Suprapubic skin (tissue), 4 donors: ENCODE data around the gene PDE11A. TPM values are rescaled to one million over a fixed set of nuclear protein-coding genes. Genes with fewer than 3 reads are reported as not detected.

ENCODE experiments used
- DNase-seq, 2 donors: peaks; one replicate each; pipeline ENCODE4 v3.0.0-alpha.2; 2019; ENCODE audit warnings: low spot score in 2 of 2
- H3K27ac ChIP-seq: fragments of 200-600 bp; sonication (generic); one replicate; pipeline ENCODE4 v1.5.1; 2019
- H3K27me3 ChIP-seq: fragments of 200-600 bp; sonication (generic); one replicate; pipeline ENCODE4 v1.5.1; 2019
- H3K36me3 ChIP-seq: fragments of 200-600 bp; sonication (generic); one replicate; pipeline ENCODE4 v1.5.1; 2019
- H3K4me1 ChIP-seq: fragments of 200-600 bp; sonication (generic); one replicate; pipeline ENCODE4 v1.5.1; 2019
- H3K4me3 ChIP-seq: fragments of 200-600 bp; sonication (generic); one replicate; pipeline ENCODE4 v1.5.1; 2019; ENCODE audit warnings: mild to moderate bottlenecking
- H3K9me3 ChIP-seq: fragments of 200-600 bp; sonication (generic); one replicate; pipeline ENCODE4 v1.5.1; 2019
- EP300 ChIP-seq: sonication (generic); formaldehyde crosslinking; IDR thresholded peaks from one replicate; pipeline ENCODE4 v1.6.1; 2017; ENCODE audit warnings: antibody characterized with exemption
- POLR2A ChIP-seq, 2 donors: fragments of 450-650 bp; IDR thresholded peaks; one replicate each; pipeline ENCODE4 v1.6.1; 2017; ENCODE audit warnings: antibody characterized with exemption in 2 of 2, mild to moderate bottlenecking in 2 of 2, moderate library complexity in 2 of 2
- POLR2AphosphoS5 ChIP-seq, 3 donors: sonication (generic); formaldehyde crosslinking; IDR thresholded peaks; one replicate each; pipeline ENCODE4 v1.6.1; 2017; ENCODE audit warnings: antibody characterized with exemption in 3 of 3
- WGBS: methylation state at CpG from one replicate; pipeline ENCODE4 v1.1.5; 2018; 5-methylcytosine and 5-hydroxymethylcytosine counted together
- total RNA-seq, 4 donors: library from RNA; depleted of rRNA; stranded (reverse); fragments of >200 nt; gene quantifications; one replicate each; pipeline ENCODE4 v1.1.0, GENCODE V29; 2016
- TF ChIP-seq, protein P1 (sequence below), 2 donors: fragments of 200-600 bp in 1 of 2; fragments of 450-650 bp in 1 of 2; sonication (generic) in 1 of 2; IDR thresholded peaks; one replicate each; pipeline ENCODE4 v1.5.1; 2016 to 2019; ENCODE audit warnings: antibody characterized with exemption in 2 of 2, mild to moderate bottlenecking in 1 of 2, moderate library complexity in 1 of 2

Gene PDE11A
- total RNA-seq, 4 donors from 2014 or later, result 0.08 to 1.0 (median 0.36) TPM

DNA sequence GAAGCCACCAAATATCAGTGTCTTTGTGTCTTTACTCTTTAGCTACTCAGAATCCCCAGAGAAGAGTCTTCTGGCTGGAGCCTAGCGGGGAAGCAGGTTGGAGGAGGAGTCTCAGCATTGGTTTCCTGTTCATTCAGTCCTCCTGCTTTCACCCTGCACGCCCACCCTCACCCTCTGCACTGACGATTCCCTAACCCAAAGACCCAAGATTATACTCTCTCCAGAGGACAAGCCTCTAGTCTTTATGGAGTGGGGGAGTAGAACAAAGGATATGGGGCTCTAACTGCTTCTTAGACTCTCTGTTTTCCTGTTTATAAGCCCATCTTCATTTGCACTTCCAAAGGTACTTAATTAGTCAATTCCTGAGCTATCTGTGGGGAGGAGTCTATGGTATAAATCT lies 341.2 kb downstream of the PDE11A start:
- DNase-seq, result no peak
- no peak overlapping the region for H3K4me3 ChIP-seq
- no peaks in the 10 kb centered on the region for H3K4me1 ChIP-seq
- H3K27ac ChIP-seq, result no peak overlapping the region
- TF ChIP-seq EP300 (no peak), POLR2AphosphoS5 (IDR thresholded peaks at IDR 0.05) (no peak), POLR2A (IDR thresholded peaks at IDR 0.05) (no peak)
- TF ChIP-seq, protein P1, sequence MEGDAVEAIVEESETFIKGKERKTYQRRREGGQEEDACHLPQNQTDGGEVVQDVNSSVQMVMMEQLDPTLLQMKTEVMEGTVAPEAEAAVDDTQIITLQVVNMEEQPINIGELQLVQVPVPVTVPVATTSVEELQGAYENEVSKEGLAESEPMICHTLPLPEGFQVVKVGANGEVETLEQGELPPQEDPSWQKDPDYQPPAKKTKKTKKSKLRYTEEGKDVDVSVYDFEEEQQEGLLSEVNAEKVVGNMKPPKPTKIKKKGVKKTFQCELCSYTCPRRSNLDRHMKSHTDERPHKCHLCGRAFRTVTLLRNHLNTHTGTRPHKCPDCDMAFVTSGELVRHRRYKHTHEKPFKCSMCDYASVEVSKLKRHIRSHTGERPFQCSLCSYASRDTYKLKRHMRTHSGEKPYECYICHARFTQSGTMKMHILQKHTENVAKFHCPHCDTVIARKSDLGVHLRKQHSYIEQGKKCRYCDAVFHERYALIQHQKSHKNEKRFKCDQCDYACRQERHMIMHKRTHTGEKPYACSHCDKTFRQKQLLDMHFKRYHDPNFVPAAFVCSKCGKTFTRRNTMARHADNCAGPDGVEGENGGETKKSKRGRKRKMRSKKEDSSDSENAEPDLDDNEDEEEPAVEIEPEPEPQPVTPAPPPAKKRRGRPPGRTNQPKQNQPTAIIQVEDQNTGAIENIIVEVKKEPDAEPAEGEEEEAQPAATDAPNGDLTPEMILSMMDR (IDR thresholded peaks at IDR 0.05), result no peak
- no peaks in the 10 kb centered on the region for H3K9me3 ChIP-seq
- WGBS, result 75% methylated on average over 3 of the region's 3 CpGs
- H3K27me3 ChIP-seq, result peaks cover 6% of the 10 kb centered on the region
- H3K36me3 ChIP-seq, result no peaks in the 10 kb centered on the region

DNA sequence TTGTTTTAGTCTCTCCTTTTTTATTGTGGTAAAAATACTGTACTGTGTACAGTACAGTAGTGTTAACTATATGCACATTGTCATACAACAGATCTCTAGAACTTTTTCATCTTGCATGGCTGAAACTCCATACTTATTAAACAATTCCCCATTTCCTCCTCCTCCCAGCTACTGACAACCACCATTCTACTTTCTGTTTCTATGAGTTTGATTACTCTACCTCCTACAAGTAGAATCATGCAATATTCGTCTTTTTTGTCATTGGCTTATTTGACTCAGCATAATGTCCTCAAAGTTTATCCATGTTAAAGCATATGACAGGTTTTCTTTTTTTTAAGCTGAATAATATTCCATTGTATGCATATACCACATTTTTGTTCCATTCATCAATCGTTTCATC lies 341.8 kb downstream of the PDE11A start:
- Histone ChIP-seq H3K4me1 (no peaks in the 10 kb centered on the region), H3K9me3 (no peaks in the 10 kb centered on the region), H3K4me3 (no peak overlapping the region), H3K27ac (no peak overlapping the region), H3K36me3 (no peaks in the 10 kb centered on the region), H3K27me3 (peaks cover 9% of the 10 kb centered on the region)
- no peak for TF ChIP-seq EP300
- TF ChIP-seq POLR2AphosphoS5 (IDR thresholded peaks at IDR 0.05), result no peak
- no peak for TF ChIP-seq POLR2A (IDR thresholded peaks at IDR 0.05)
- TF ChIP-seq, protein P1 (IDR thresholded peaks at IDR 0.05), result no peak
- 80% methylated on average over 2 of the region's 2 CpGs for WGBS
- DNase-seq, result no peak

DNA sequence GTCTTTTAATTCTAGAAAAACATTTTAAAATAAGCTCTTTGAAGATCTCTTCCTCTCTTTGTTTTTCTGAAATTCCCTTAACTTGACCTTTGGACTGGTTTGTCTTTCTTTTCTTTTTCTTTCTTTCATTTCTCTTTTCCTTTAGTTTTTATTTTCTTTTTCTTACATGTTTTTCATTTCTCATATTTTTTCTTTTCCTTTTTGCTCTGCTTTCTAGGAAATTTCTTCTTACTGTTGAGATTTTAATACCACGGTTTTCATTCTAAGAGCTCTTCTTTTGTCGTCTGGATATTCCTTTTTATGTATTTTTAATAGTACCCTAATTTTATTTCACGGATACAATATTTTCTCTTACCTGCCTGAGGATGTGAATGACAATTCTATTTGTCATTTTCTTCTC lies 342.2 kb downstream of the PDE11A start:
- DNase-seq, result no peak
- TF ChIP-seq POLR2AphosphoS5 (IDR thresholded peaks at IDR 0.05) (no peak), EP300 (no peak), POLR2A (IDR thresholded peaks at IDR 0.05) (no peak)
- TF ChIP-seq, protein P1 (IDR thresholded peaks at IDR 0.05), result no peak
- no peak overlapping the region for H3K27ac ChIP-seq
- H3K9me3 ChIP-seq, result no peaks in the 10 kb centered on the region
- 88% methylated on average over 3 of the region's 3 CpGs for WGBS
- no peaks in the 10 kb centered on the region for H3K4me1 ChIP-seq
- no peaks in the 10 kb centered on the region for H3K36me3 ChIP-seq
- no peak overlapping the region for H3K4me3 ChIP-seq
- peaks cover 9% of the 10 kb centered on the region for H3K27me3 ChIP-seq

DNA sequence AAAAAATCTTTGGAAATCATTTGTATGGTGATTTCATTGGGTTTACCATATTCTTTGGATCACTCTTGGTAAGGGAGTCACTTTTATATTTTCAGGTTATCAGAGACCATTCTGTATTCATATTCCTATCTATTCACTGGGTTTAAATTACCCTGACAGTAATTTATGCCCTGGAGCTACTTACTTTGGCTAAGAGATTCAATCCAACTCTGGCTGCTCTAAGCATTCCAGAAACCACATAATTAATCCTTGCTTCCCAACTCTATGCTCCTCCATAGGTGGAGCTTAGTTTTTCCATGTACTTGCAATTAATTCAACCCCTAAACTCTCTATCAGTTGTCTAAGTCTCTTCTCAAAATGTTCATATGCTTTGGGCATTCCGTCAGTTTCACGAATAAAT lies 343.7 kb downstream of the PDE11A start:
- Histone ChIP-seq H3K27me3 (peaks cover 9% of the 10 kb centered on the region), H3K27ac (no peak overlapping the region), H3K4me1 (no peaks in the 10 kb centered on the region), H3K4me3 (no peak overlapping the region), H3K36me3 (no peaks in the 10 kb centered on the region), H3K9me3 (no peaks in the 10 kb centered on the region)
- TF ChIP-seq, protein P1 (IDR thresholded peaks at IDR 0.05), result no peak
- TF ChIP-seq EP300 (no peak), POLR2A (IDR thresholded peaks at IDR 0.05) (no peak), POLR2AphosphoS5 (IDR thresholded peaks at IDR 0.05) (no peak)
- 50% methylated on average over 2 of the region's 2 CpGs for WGBS
- DNase-seq, result no peak

DNA sequence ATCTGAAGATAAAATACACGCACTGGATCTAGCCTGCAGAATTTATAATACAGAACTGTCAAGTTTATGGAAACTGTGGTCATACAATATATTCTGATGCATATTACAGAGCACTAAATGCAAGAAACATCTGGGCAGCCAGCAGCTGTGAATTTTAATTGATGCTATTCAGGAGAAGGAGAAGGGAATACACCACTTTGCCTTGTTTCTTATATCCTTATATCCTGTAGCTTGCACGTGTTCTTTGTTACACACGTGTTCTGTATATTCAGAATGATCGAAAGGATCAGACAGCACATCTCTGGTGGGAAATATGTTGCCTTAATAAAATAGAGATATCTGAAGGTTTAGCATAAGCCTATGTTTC lies 344.2 kb downstream of the PDE11A start:
- Histone ChIP-seq H3K4me1 (no peaks in the 10 kb centered on the region), H3K4me3 (no peak overlapping the region), H3K36me3 (no peaks in the 10 kb centered on the region), H3K9me3 (no peaks in the 10 kb centered on the region), H3K27ac (no peak overlapping the region), H3K27me3 (peaks cover 9% of the 10 kb centered on the region)
- 58% methylated on average over 4 of the region's 4 CpGs for WGBS
- DNase-seq, result no peak
- TF ChIP-seq POLR2AphosphoS5 (IDR thresholded peaks at IDR 0.05), result no peak
- TF ChIP-seq POLR2A (IDR thresholded peaks at IDR 0.05), result no peak
- TF ChIP-seq, protein P1 (IDR thresholded peaks at IDR 0.05), result no peak
- TF ChIP-seq EP300, result no peak
